Right cardiac atrium (tissue), 5 donors: ENCODE results near the gene VPS9D1. TPM values are rescaled to one million over a fixed set of nuclear protein-coding genes. Genes with fewer than 3 reads are reported as not detected.
A peak's percentile ranks its signal among the peaks of the same experiment; 100 is the strongest.

ENCODE experiments used
- ATAC-seq, 2 donors: fragments of 200-7000 bp; cut with Tn5 transposase; one replicate each; pipeline versions ENCODE4 v1.8.0 to v1.9.1; 2020; ENCODE audit warnings: moderate library complexity in 2 of 2, mild to moderate bottlenecking in 1 of 2
- DNase-seq, 3 donors: peaks; one replicate each; pipeline ENCODE4 v3.0.0-alpha.2; 2020
- H3K27ac ChIP-seq: one replicate; pipeline ENCODE4 v1.5.1; 2013; ENCODE audit warnings: mild to moderate bottlenecking, low read length, control low read depth, moderate library complexity
- H3K27me3 ChIP-seq: one replicate; pipeline ENCODE4 v1.6.1; 2013; ENCODE audit not compliant: control insufficient read depth, insufficient read depth
- H3K4me1 ChIP-seq: one replicate; pipeline ENCODE4 v1.6.1; 2013; ENCODE audit warnings: low read length; ENCODE audit not compliant: control insufficient read depth, insufficient read depth
- H3K4me3 ChIP-seq: one replicate; pipeline ENCODE4 v1.5.1; 2013; ENCODE audit warnings: low read length, control low read depth
- H3K9me3 ChIP-seq: one replicate; pipeline ENCODE4 v1.6.1; 2013; ENCODE audit warnings: low read length; ENCODE audit not compliant: control insufficient read depth
- WGBS: extraction: QIAGEN DNeasy Blood & Tissue Kit; methylation state at CpG from one replicate; pipeline ENCODE4 v1.1.7; 2013; 5-methylcytosine and 5-hydroxymethylcytosine counted together
- intact Hi-C, 4 donors: fragments of 100-400 bp; cut with DNase I; formaldehyde crosslinking; loops; one replicate each; pipeline versions ENCODE4 v1.11.0 to v1.14.0; 2022 to 2023
- long read RNA-seq, 4 donors: library from polyadenylated mRNA; unstranded; transcript quantifications; one replicate each; pipeline ENCODE4 v2.0.0, GENCODE V29; 2020 to 2021
- polyA plus RNA-seq: library from polyadenylated mRNA; stranded (reverse); fragments of 200-250 nt; gene quantifications from one replicate; pipeline ENCODE4 v1.2.3, GENCODE V29; 2013
- total RNA-seq, 4 donors: library from RNA; stranded (reverse); fragmentation: NEBNext Ultra II Directional; extraction: Animal tissue kit (Norgen Biotek cat#: 25700); gene quantifications; one replicate each; pipeline ENCODE4 v1.2.1, GENCODE V29; 2021
- donor health status: healthy with polysubstance abuse.
- donor health status: DM: no; HTN: yes; CAD: no.
- donor health status: DM: no; HTN: no; CAD: no.
- donor health status: DM: no; HTN: yes; CAD: no; lungs with severe emphysema.
- donor health status: DM: yes; HTN: yes; CAD: no.

VPS9D1 gene
- 10 to 100 TPM; 10.6 to 16.3 (median 14.8) TPM for total RNA-seq
- polyA plus RNA-seq, result 18.4 TPM
- long read RNA-seq, donor 1, partial matches to known transcripts, result 13 of 21 reads
- long read RNA-seq, donor 1, other reads (novel, unspliced or antisense), result 5 of 21 reads
- long read RNA-seq, donor 2, partial matches to known transcripts, result 8 of 17 reads
- long read RNA-seq, donor 2, other reads (novel, unspliced or antisense), result 7 of 17 reads
- long read RNA-seq, donor 3, partial matches to known transcripts, result 3 of 7 reads
- long read RNA-seq, donor 3, other reads (novel, unspliced or antisense), result 1 of 7 reads
- long read RNA-seq, donor 4, partial matches to known transcripts, result 2 of 5 reads
- long read RNA-seq, donor 4, other reads (novel, unspliced or antisense), result 1 of 5 reads

- WGBS, result under 1% methylated on average over 103 of the region's 103 CpGs
- Histone ChIP-seq H3K27ac (peak within 1 kb of the TSS; percentile 95), H3K9me3 (no peaks in the 10 kb centered on the region), H3K4me3 (peak within 1 kb of the TSS; percentile 94), H3K4me1 (peaks cover 14% of the 10 kb centered on the region), H3K27me3 (no peaks in the 10 kb centered on the region)
- intact Hi-C loops, result no loop called here
- DNase-seq, result peak; percentile 90 to 96 (median 94)
- ATAC-seq, result peak; percentile 76 to 84
These were observed at the start of gene VPS9D1, which contains the start of gene ZNF276 for GRCh38 chr16:89720813-89721545. TSS of gene VPS9D1 (minus strand) at chr16:89720898. CDS start at chr16:89720861, 37 bp downstream. TSS of gene ZNF276 (plus strand) at chr16:89721537. CDS start at chr16:89721641, 104 bp downstream.

DNA sequence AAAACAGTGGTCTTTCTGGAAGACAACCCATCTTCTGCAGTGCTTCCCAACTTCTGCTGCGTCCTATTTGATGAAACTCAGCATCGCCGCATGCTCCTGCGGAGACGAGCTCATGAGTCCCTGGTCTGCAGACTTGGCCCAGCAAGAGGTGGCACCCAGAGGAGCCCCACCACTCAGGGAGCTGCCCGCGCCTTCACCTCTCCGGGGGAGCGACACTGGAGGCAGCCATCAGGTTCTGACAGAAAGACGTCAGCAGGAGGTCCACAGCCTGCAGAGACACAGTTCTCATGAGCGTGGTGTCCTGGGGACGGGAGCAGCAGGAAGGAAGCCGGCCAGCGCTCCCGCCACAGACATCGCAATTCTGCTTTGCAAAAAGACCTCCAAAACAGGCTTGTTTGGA lies 49.7 kb upstream of the VPS9D1 start:
- Histone ChIP-seq H3K9me3 (no peaks in the 10 kb centered on the region), H3K27me3 (no peaks in the 10 kb centered on the region), H3K27ac (no peak overlapping the region), H3K4me3 (no peak overlapping the region), H3K4me1 (no peaks in the 10 kb centered on the region)
- ATAC-seq, result no peak
- no peak for DNase-seq
- WGBS, result 94% methylated on average over 16 of the region's 16 CpGs
- intact Hi-C loops, result no loop called here

DNA sequence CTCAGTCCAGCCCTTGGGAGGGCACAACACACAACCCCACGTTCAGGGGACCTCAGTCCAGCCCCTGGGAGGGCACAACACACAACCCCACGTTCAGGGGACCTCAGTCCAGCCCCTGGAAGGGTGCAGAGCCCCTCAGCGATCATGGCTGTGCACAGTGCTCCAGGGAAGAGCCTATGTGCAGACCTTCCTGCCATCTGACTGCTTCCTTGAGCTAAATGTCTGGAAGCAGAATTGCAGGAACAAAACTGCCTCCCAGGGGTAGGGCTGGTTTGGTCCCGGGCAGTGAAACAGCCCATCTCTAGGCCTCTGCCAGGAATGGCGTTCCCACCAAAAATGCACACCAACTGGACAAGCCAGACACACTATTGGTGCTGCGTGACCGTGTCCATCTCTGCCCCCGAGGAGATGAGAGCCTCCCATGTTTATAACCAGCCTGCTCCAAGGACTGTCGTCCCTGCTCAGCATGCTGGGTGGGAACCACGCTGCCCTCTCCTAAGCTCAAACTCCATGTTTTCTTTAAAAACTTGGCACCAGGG lies 44.7 kb upstream of the VPS9D1 start:
- Histone ChIP-seq H3K4me1 (no peaks in the 10 kb centered on the region), H3K4me3 (no peak overlapping the region), H3K9me3 (no peaks in the 10 kb centered on the region), H3K27ac (no peak overlapping the region), H3K27me3 (no peaks in the 10 kb centered on the region)
- intact Hi-C loops, result no loop called here
- DNase-seq (no peak), ATAC-seq (peak in 1 of 2 donors; percentile 22)
- 82% methylated on average over 10 of the region's 10 CpGs for WGBS

GRCh38 chr16:89764711-89765201 lies 44.1 kb upstream of the VPS9D1 start:
- intact Hi-C loops, result no loop called here
- 84% methylated on average over 18 of the region's 18 CpGs for WGBS
- peak; percentile 43 to 52 for ATAC-seq
- Histone ChIP-seq H3K4me1 (no peaks in the 10 kb centered on the region), H3K9me3 (no peaks in the 10 kb centered on the region), H3K27me3 (no peaks in the 10 kb centered on the region), H3K4me3 (no peak overlapping the region), H3K27ac (no peak overlapping the region)
- peak in 1 of 3 donors; percentile 67 for DNase-seq

GRCh38 chr16:89761304-89761922 lies 40.7 kb upstream of the VPS9D1 start:
- intact Hi-C loops, result no loop called here
- WGBS, result 79% methylated on average over 17 of the region's 17 CpGs
- H3K27ac ChIP-seq, result no peak overlapping the region
- H3K9me3 ChIP-seq, result no peaks in the 10 kb centered on the region
- no peaks in the 10 kb centered on the region for H3K27me3 ChIP-seq
- H3K4me1 ChIP-seq, result no peaks in the 10 kb centered on the region
- no peak for DNase-seq
- no peak overlapping the region for H3K4me3 ChIP-seq
- no peak for ATAC-seq

DNA sequence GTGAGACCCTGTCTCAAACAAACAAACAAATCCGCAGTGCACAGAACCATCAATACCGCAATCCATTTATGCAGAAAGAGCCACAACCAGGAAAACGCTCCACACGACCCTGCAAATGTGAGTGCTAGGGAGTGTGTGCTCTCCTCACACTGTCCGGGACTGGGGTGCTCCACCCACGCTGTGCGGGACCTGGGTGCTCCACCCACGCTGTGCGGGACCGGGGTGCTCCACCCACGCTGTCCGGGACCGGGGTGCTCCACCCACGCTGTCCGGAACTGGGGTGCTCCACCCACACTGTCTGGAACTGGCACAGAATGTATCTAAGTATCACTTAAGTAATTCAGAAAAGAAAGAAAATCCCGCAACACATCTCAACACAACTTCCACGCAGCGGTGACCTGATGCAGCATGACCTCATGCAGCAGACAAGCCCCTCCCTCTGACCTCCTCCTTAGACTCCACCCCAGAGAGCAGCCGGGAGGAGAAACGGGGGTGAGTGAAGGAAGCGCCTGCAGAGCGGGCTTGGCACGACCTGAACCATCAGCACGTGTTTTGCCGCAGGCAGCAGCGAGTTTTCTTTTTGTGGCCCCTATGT lies 39.1 kb upstream of the VPS9D1 start:
- H3K27me3 ChIP-seq, result no peaks in the 10 kb centered on the region
- H3K4me3 ChIP-seq, result no peak overlapping the region
- peak in 1 of 2 donors; percentile 34 for ATAC-seq
- WGBS, result 80% methylated on average over 26 of the region's 26 CpGs
- H3K9me3 ChIP-seq, result no peaks in the 10 kb centered on the region
- intact Hi-C loops, result loop anchor here in 1 of 4 donors (10.0 kb wide), 1 partner anchor 105 kb away; no protein-coding TSS in a partner anchor
- no peak overlapping the region for H3K27ac ChIP-seq
- H3K4me1 ChIP-seq, result no peaks in the 10 kb centered on the region
- no peak for DNase-seq

DNA sequence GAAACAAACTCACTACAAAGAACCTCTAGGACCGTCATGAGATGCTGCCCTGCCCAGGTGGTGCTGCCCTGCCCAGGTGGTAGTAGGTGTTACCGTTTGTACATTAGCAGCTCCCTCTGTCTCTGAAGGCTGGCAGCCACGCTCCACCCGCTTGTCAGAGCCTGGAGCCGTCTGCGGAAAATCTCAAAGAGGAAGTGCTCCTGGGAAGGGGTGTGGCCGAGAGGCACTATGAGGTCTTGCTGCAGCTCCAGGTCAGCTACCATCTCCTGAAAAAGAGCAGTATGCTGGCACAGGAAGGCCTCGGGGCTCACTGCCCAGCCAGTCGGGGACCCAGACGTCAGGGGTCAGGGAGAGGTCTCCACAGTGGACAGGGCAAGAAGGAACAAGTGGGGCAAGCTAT lies 28.9 kb upstream of the VPS9D1 start:
- no peaks in the 10 kb centered on the region for H3K27me3 ChIP-seq
- 51% methylated on average over 10 of the region's 10 CpGs for WGBS
- H3K27ac ChIP-seq, result no peak overlapping the region
- H3K4me1 ChIP-seq, result no peaks in the 10 kb centered on the region
- H3K9me3 ChIP-seq, result no peaks in the 10 kb centered on the region
- intact Hi-C loops, result loop anchor here (5.0 to 10.0 kb wide), 2 partner anchors 113 to 115 kb away; no protein-coding TSS in a partner anchor
- H3K4me3 ChIP-seq, result no peak overlapping the region
- ATAC-seq (peak; percentile 67 to 77), DNase-seq (peak; percentile 32 to 77 (median 74))

- Histone ChIP-seq H3K27me3 (no peaks in the 10 kb centered on the region), H3K4me3 (no peak overlapping the region), H3K27ac (no peak overlapping the region), H3K4me1 (no peaks in the 10 kb centered on the region), H3K9me3 (no peaks in the 10 kb centered on the region)
- intact Hi-C loops, result no loop called here
- 96% methylated on average over 11 of the region's 11 CpGs for WGBS
- DNase-seq (no peak), ATAC-seq (no peak)
These were observed 28.2 kb upstream of the VPS9D1 start for GRCh38 chr16:89748921-89749320.

DNA sequence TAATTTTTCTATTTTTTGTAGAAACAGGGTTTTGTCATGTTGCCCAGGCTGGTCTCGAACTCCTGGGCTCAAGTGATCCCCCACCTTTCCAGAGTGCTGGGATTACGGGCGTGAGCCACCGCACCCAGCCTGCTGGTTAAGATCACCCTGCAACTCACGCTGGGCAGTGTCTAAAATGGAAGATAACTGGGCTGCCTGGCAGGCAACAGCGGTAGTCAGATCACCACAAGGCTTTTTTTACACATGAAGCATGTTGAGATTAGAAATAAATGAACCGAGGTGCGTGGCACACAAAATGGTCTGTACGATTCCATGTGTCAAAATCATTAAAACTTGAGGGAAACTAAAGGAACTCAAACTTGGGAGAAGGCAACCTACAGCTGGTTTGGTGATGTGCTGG lies 27.4 kb upstream of the VPS9D1 start:
- no peaks in the 10 kb centered on the region for H3K27me3 ChIP-seq
- ATAC-seq (no peak), DNase-seq (no peak)
- 92% methylated on average over 9 of the region's 9 CpGs for WGBS
- intact Hi-C loops, result no loop called here
- no peak overlapping the region for H3K27ac ChIP-seq
- H3K4me1 ChIP-seq, result no peaks in the 10 kb centered on the region
- H3K4me3 ChIP-seq, result no peak overlapping the region
- H3K9me3 ChIP-seq, result no peaks in the 10 kb centered on the region

DNA sequence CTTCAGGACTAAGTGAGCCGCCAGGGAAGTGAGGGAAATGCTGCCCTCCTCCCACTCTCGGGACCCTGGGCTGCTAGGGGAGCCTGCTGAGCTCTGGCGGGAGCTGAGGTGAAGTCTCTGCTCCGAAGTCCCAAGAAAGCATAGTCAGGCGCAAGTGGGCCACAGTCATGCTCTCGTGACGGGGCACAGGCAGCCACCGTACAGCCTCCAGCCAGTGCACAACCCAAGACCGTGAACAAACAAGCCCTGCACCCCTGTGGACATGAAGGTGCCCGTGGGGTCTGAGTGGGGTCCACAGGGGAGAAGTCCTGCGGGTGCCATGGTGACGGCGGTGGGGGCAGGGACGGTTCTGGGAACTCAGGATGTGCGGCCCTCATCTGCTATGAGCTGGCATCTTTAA lies 25.3 kb upstream of the VPS9D1 start:
- H3K4me1 ChIP-seq, result no peaks in the 10 kb centered on the region
- no peak overlapping the region for H3K4me3 ChIP-seq
- 87% methylated on average over 15 of the region's 15 CpGs for WGBS
- H3K9me3 ChIP-seq, result no peaks in the 10 kb centered on the region
- H3K27ac ChIP-seq, result no peak overlapping the region
- intact Hi-C loops, result no loop called here
- DNase-seq (peak in 1 of 3 donors; percentile 18), ATAC-seq (no peak)
- no peaks in the 10 kb centered on the region for H3K27me3 ChIP-seq
